Gastroesophageal sphincter (tissue), 3 donors: Measurements from ENCODE around the gene BRINP2.

Experiments used
- CTCF ChIP-seq, 4 experiments: fragments of 200-600 bp in 2 of 4; fragments of 450-650 bp in 2 of 4; sonication (generic) in 1 of 4; IDR thresholded peaks; one replicate each; pipeline ENCODE4 v1.5.1; 2017 to 2019; ENCODE audit warnings: antibody characterized with exemption in 4 of 4, mild to moderate bottlenecking in 2 of 4, moderate library complexity in 2 of 4
- POLR2AphosphoS5 ChIP-seq: sonication (generic); formaldehyde crosslinking; IDR thresholded peaks from one replicate; pipeline ENCODE4 v1.6.1; 2017; ENCODE audit warnings: antibody characterized with exemption

DNA sequence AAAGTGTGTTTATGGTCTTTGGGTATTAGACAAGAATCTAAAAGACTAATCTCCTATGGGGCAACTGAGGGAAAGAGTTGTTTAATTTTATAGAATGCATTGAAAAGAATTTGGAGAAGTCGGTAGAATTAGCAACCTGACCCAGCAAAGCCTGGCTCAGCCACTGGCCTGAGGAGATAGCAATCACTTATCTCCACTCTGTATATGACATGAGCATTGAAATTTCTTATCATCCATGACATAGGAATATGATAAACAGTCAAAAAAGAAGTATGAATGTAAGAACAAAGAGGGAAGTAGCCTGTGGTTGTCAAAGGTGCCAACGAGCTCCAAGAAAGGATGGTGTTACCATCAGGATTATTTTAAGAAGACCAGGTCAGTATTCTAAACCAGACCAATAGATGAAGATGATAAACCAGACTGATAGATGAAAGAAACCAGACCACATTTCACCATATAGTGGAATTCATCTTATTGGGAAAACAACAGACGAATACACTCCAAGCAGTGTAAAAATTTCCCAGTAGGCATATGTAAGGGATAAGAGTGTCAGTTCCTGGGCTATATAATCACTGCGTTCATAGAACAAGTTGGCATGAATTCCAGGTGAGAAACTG, 42.0 kb upstream of the BRINP2 start:
- TF ChIP-seq CTCF (IDR thresholded peaks at IDR 0.05) (no peak), POLR2AphosphoS5 (no peak)
